Measurements from ENCODE around the gene VSIG4.
"Not testable (repeated sequence)": the region's sequence is repeated elsewhere in the genome, so short reads cannot be mapped to it uniquely, and the experiment has no call there.

Gene VSIG4

GRCh38 chrX:65976161-65976560 lies 63.7 kb downstream of the VSIG4 start:
- DNase-seq (ENCODE audit: low read depth) = no peak

- DNase-seq (ENCODE audit: low read depth) = not testable (repeated sequence)
These were observed 64.6 kb downstream of the VSIG4 start for GRCh38 chrX:65975161-65975751.

All from activated gamma-delta T cell treated with anti-CD3 and anti-CD28 coated beads, Interleukin-2, amount 50 U/mL, for 16 hours (primary cell).